Common myeloid progenitor, CD34-positive (primary cell): ENCODE data around the gene RALBP1.

Experiments
- CTCF ChIA-PET: fragments of 350-600 bp; sonication (Branson Sonifier 250); formaldehyde crosslinking; loops from one replicate; lab custom pipeline; 2021; ENCODE audit warnings: antibody characterized with exemption; lab: Charles Lee
- POLR2A ChIA-PET: fragments of 350-600 bp; sonication (Branson Sonifier 250); formaldehyde crosslinking; loops from one replicate; lab custom pipeline; 2021; ENCODE audit warnings: antibody characterized with exemption; lab: Charles Lee
- DNase-seq, 3 donors: peaks; one replicate each; pipeline versions ENCODE4 v3.0.0 to v3.0.0-alpha.2; 2013
- H3K27ac ChIP-seq, 2 experiments: 1 replicate in 1 of 2; 2 replicates in 1 of 2; pipeline ENCODE4 v1.7.0; 2013; ENCODE audit warnings: inconsistent platforms in 2 of 2, low read length in 2 of 2, mild to moderate bottlenecking in 2 of 2, low read depth in 1 of 2, moderate library complexity in 1 of 2; ENCODE audit not compliant: severe bottlenecking in 2 of 2, insufficient read depth in 1 of 2, poor library complexity in 1 of 2
- H3K27me3 ChIP-seq, 5 experiments: replicated peaks in 2 of 5; 1 replicate in 3 of 5; 2 replicates in 2 of 5; pipeline versions ENCODE4 v1.6.1 to v1.7.0; 2013; ENCODE audit warnings: low read length in 4 of 5, mild to moderate bottlenecking in 2 of 5, moderate library complexity in 2 of 5, inconsistent platforms in 1 of 5; ENCODE audit not compliant: insufficient read depth in 5 of 5, control insufficient read depth in 4 of 5
- H3K36me3 ChIP-seq, 4 experiments: 1 replicate in 2 of 4; 2 replicates in 2 of 4; pipeline versions ENCODE4 v1.6.1 to v1.7.0; 2013; ENCODE audit warnings: low read length in 3 of 4, control low read depth in 1 of 4, mild to moderate bottlenecking in 1 of 4; ENCODE audit not compliant: control insufficient read depth in 4 of 4, insufficient read depth in 4 of 4
- H3K4me1 ChIP-seq, 4 experiments: 1 replicate in 3 of 4; 2 replicates in 1 of 4; pipeline versions ENCODE4 v1.6.1 to v1.7.1; 2013; ENCODE audit warnings: low read length in 3 of 4, mild to moderate bottlenecking in 3 of 4, control low read depth in 1 of 4, inconsistent platforms in 1 of 4, moderate library complexity in 1 of 4; ENCODE audit not compliant: control insufficient read depth in 4 of 4, insufficient read depth in 4 of 4; ENCODE audit errors: control extremely low read depth in 1 of 4
- H3K4me3 ChIP-seq, 7 experiments: 1 replicate in 4 of 7; 2 replicates in 3 of 7; pipeline versions ENCODE4 v1.5.1 to v1.7.0; 2013; ENCODE audit warnings: mild to moderate bottlenecking in 7 of 7, low read length in 6 of 7, moderate library complexity in 6 of 7, inconsistent platforms in 2 of 7, low read depth in 2 of 7, control low read depth in 1 of 7; ENCODE audit not compliant: insufficient read depth in 4 of 7, control insufficient read depth in 1 of 7; ENCODE audit errors: extremely low read depth in 1 of 7
- H3K9me3 ChIP-seq, 5 experiments: 1 replicate in 4 of 5; 2 replicates in 1 of 5; pipeline versions ENCODE4 v1.6.1 to v1.7.1; 2013; ENCODE audit warnings: low read length in 4 of 5, mild to moderate bottlenecking in 2 of 5, inconsistent platforms in 1 of 5, low read depth in 1 of 5, moderate library complexity in 1 of 5; ENCODE audit not compliant: control insufficient read depth in 4 of 5, insufficient read depth in 2 of 5; ENCODE audit errors: control extremely low read depth in 1 of 5
- WGBS: methylation state at CpG from one replicate; pipeline ENCODE4 v1.1.5; 2013; ENCODE audit not compliant: insufficient coverage; 5-methylcytosine and 5-hydroxymethylcytosine counted together

The RALBP1 gene

DNA sequence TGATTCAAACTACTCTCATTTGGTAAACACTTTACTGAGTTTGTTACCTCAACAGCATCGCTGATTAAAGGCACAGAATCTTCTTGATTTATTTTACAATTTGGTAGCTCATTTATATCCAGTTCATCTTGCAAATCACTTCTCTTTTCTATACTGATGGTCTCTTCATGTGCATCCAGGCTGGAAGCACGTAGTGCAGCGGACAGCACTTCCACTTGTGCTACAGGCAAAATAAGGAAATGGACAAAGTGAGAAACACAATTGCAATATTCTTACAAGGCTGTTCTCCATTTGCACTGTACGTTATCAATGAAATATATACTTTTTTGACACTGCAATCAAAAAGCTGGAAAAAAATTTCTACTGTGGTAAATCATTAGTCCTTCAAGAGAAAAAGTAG, 88.0 kb downstream of the RALBP1 start:
- Histone ChIP-seq H3K36me3 (peaks cover 19 to 80% (median 34%) of the 10 kb centered on the region in 4 experiments), H3K9me3 (no peaks in the 10 kb centered on the region), H3K4me1 (no peaks in the 10 kb centered on the region), H3K27ac (no peak overlapping the region), H3K27me3 (no peaks in the 10 kb centered on the region), H3K4me3 (no peak overlapping the region)
- DNase-seq: no peak
- ChIA-PET CTCF (interaction anchor here (0.7 to 2.5 kb wide), 4 partner anchors 9 to 31 kb away, joined by 3 to 9 read pairs (median 6); no protein-coding TSS in a partner anchor), POLR2A (no interaction called here)
- WGBS: 94% methylated on average over 2 of the region's 4 CpGs

DNA sequence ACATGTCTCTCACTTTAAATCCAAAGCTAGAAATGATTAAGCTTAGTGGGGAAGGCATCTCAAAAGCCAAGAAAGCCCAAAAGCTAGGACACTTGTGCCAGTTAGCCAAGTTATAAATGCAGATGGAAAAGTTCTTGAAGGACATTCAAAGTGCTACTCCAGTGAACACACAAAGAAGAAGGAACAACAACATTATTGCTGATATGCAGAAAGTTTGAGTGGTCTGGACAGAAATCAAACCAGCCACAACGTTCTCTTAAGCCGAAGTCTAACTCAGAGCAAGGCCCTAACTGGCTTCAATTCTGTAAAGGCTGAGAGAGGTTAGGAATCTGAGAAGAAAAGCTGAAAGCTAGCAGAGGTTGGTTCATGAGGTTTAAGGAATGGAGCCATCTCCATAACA, 90.1 kb downstream of the RALBP1 start:
- H3K9me3 ChIP-seq: no peaks in the 10 kb centered on the region
- no peaks in the 10 kb centered on the region for H3K27me3 ChIP-seq
- peaks cover 20 to 77% (median 37%) of the 10 kb centered on the region in 4 experiments for H3K36me3 ChIP-seq
- no peak for DNase-seq
- H3K4me3 ChIP-seq: no peak overlapping the region
- ChIA-PET CTCF (interaction anchor here (0.6 to 1.9 kb wide), 4 partner anchors 8 to 72 kb away, joined by 3 to 7 read pairs (median 4); no protein-coding TSS in a partner anchor), POLR2A (no interaction called here)
- no peak overlapping the region for H3K27ac ChIP-seq
- no peaks in the 10 kb centered on the region for H3K4me1 ChIP-seq
- whole genome bisulfite sequencing: 100% methylated on average over 2 of the region's 2 CpGs

DNA sequence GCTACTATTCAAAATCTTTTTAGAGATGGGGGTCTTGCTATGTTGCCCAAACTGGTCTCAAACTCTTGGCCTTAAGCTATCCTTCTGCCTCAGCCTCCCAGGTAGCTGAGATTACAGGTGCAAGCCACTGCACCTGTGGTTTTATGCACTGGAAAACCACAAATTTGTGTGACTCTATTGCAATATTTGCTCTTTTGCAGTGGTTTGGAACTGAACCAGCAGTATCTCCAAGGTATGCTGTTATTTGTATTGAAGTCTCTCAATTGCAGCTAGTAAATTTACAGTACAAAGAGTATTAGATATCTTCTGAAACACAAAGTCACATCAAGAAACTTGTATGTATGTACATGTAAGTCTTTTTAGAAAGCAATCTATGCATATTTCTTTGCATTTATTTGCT, 92.9 kb downstream of the RALBP1 start:
- POLR2A ChIA-PET: no interaction called here

DNA sequence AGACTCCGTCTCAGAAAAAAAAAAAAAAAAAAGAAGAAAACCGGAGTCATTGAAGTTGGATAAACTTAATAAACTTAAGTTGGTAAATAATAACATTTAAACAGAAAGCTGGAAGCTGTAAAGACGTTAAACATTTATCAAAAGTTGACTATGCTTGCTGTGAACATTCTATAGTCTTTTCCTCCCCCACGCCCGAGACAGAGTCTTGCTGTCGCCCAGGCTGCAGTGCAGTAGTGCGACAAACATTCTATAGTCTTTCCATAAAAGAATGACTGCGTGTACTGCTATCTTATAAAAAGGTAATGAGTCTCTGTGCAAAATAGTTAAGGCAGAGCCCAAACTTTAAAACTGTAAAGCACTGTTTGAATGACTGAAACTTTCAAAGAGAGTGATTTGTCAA, 93.9 kb downstream of the RALBP1 start:
- Histone ChIP-seq H3K4me1 (no peaks in the 10 kb centered on the region), H3K36me3 (peaks cover 15 to 58% (median 28%) of the 10 kb centered on the region in 4 experiments), H3K9me3 (no peaks in the 10 kb centered on the region), H3K27me3 (no peaks in the 10 kb centered on the region), H3K27ac (no peak overlapping the region), H3K4me3 (no peak overlapping the region)
- WGBS: 94% methylated on average over 5 of the region's 8 CpGs
- ChIA-PET CTCF (interaction anchor here (1.1 kb wide), 1 partner anchor 168 kb away, joined by 3 read pairs; no protein-coding TSS in a partner anchor), POLR2A (no interaction called here)
- DNase-seq: no peak

More for the DNA sequence above, 92.9 kb downstream of the RALBP1 start:
- Histone ChIP-seq H3K27ac (no peak overlapping the region), H3K9me3 (no peaks in the 10 kb centered on the region), H3K4me3 (no peak overlapping the region), H3K36me3 (peaks cover 18 to 64% (median 30%) of the 10 kb centered on the region in 4 experiments), H3K4me1 (no peaks in the 10 kb centered on the region), H3K27me3 (no peaks in the 10 kb centered on the region)
- CTCF ChIA-PET: interaction anchor here (1.1 to 1.2 kb wide), 2 partner anchors 30 to 93 kb away, joined by 3 read pairs; no protein-coding TSS in a partner anchor
- no peak for DNase-seq

DNA sequence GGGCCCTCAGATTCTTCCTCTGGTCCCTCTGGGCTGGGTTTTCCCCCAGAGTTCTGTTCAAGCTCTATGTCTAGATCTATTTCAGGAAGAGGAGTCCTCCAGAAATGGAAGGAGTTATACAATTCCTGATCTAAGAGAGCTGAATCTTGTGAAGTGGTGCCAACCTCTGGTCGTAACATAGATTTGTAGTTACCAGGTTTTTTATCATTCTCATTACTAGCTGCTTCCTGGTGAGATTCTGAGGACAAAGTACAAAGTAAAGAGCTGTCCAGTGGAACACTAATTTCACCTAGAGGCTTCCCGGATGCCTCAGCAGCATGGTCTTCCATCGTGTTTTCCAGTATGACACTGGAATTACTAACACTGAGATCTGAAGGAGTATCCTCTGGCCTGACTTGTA, 94.9 kb downstream of the RALBP1 start:
- 100% methylated on average over 1 of the region's 3 CpGs for WGBS
- H3K36me3 ChIP-seq: peaks cover 18 to 60% (median 35%) of the 10 kb centered on the region in 4 experiments
- ChIA-PET CTCF (interaction anchor here (1.1 kb wide), 1 partner anchor 8 kb away, joined by 3 read pairs; no protein-coding TSS in a partner anchor), POLR2A (no interaction called here)
- no peaks in the 10 kb centered on the region for H3K27me3 ChIP-seq
- no peaks in the 10 kb centered on the region for H3K4me1 ChIP-seq
- no peak overlapping the region for H3K4me3 ChIP-seq
- no peak overlapping the region for H3K27ac ChIP-seq
- no peak for DNase-seq
- H3K9me3 ChIP-seq: no peaks in the 10 kb centered on the region

DNA sequence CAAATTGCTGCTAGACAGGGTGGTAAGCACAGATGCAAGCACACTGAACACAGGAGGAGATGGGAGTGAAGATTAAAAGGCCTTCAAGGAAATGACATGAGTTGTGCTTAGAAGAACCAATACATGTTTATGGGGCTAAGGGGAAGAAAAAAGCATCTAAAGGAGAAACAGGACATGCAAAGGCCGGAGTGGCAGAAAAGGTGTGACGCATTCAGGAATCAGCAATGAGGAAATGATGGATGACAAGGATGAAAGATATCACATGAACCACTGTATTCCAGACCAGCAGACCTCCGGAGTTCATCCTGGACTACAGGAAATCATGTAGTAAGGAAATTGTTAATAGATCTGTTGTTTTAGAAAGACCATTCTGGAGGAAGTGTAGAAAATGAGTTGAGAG, 96.2 kb downstream of the RALBP1 start:
- no peaks in the 10 kb centered on the region for H3K4me1 ChIP-seq
- WGBS: 81% methylated on average over 3 of the region's 3 CpGs
- no peak overlapping the region for H3K4me3 ChIP-seq
- H3K36me3 ChIP-seq: peaks cover 18 to 50% (median 38%) of the 10 kb centered on the region in 4 experiments
- no peaks in the 10 kb centered on the region for H3K9me3 ChIP-seq
- H3K27me3 ChIP-seq: no peaks in the 10 kb centered on the region
- POLR2A ChIA-PET: no interaction called here
- CTCF ChIA-PET: interaction anchor here (1.1 kb wide), 1 partner anchor 9 kb away, joined by 3 read pairs; no protein-coding TSS in a partner anchor
- no peak for DNase-seq
- no peak overlapping the region for H3K27ac ChIP-seq

DNA sequence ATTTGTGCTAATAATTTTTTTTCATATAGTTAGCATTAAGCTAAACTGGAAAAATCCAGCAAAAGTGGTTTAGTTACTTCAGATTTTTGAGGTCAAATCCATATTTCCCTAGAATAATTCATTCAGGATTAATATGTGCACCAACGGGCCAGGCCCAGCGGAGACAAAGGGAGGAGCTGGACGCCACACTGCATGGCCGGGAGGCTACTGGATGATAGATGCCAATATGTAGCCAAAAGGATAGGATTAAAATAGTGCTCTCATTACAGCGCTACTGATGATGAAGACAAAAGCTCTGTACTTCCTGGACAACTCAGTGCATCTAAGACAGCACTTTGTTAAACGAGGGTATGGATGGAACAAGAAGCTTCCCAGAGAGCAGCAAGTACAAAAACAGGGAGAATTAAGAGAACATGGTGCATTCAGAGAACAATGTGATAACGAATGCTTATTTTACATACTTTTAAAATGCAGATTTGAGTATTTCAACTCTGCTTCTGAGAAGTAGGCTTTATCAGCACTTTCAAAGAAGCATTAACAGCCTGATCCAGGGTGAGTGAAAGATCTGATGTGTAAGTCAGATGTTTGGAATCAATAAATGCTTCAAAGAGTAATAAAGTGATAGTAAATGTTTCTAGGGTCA, 99.3 kb downstream of the RALBP1 start:
- POLR2A ChIA-PET: no interaction called here

More for the DNA sequence above, 99.3 kb downstream of the RALBP1 start:
- no peak overlapping the region for H3K4me3 ChIP-seq
- DNase-seq: no peak
- H3K9me3 ChIP-seq: no peaks in the 10 kb centered on the region
- WGBS: 100% methylated on average over 2 of the region's 7 CpGs
- CTCF ChIA-PET: interaction anchor here (0.7 to 2.0 kb wide), 17 partner anchors 9 to 377 kb away, joined by 3 to 10 read pairs (median 4); no protein-coding TSS in a partner anchor
- peaks cover 12 to 49% (median 36%) of the 10 kb centered on the region in 4 experiments for H3K36me3 ChIP-seq
- H3K27me3 ChIP-seq: no peaks in the 10 kb centered on the region
- no peaks in the 10 kb centered on the region for H3K4me1 ChIP-seq
- H3K27ac ChIP-seq: no peak overlapping the region
